IMR-90 (cell line): ENCODE data around the gene TBC1D32. TPM values are rescaled to one million over a fixed set of nuclear protein-coding genes. Genes with fewer than 3 reads are reported as not detected.
A peak's percentile ranks its signal among the peaks of the same experiment; 100 is the strongest.
"Not testable (repeated sequence)": the region's sequence is repeated elsewhere in the genome, so short reads cannot be mapped to it uniquely, and the experiment has no call there.

Experiments
- ATAC-seq: fragments of 200-7000 bp; cut with Tn5 transposase; 2 replicates; pipeline ENCODE4 v1.9.1; 2020; ENCODE audit warnings: low read depth, mild to moderate bottlenecking, moderate library complexity
- BruUV-seq: library from RNA; stranded (reverse); fragments of 400-500 nt; replicated peaks from 2 replicates; lab custom pipeline; 2021; lab: Mats Ljungman, UMichigan
- CTCF ChIA-PET: fragments of 300-600 bp; formaldehyde crosslinking; extraction: SDS; loops from one replicate; lab custom pipeline; 2021; ENCODE audit warnings: antibody characterized with exemption; lab: Yijun Ruan, JAX
- POLR2A ChIA-PET: fragments of 300-600 bp; sonication (Branson Sonifier 250); formaldehyde crosslinking; loops from one replicate; lab custom pipeline; 2022; ENCODE audit warnings: antibody characterized with exemption; ENCODE audit not compliant: unreplicated experiment; lab: Charles Lee
- DNase-seq: peaks from one replicate; pipeline ENCODE4 v3.0.0; 2013
- H2AFZ ChIP-seq: replicated peaks from 2 replicates; pipeline ENCODE3; 2013; ENCODE audit warnings: low read length, mild to moderate bottlenecking; ENCODE audit not compliant: poor library complexity
- H2AK5ac ChIP-seq: 2 replicates; pipeline ENCODE4 v1.6.1; 2013; ENCODE audit warnings: low read depth, low read length, inconsistent platforms
- H2AK9ac ChIP-seq: replicated peaks from 2 replicates; pipeline ENCODE3; 2013; ENCODE audit warnings: mild to moderate bottlenecking, low read depth, low read length, moderate library complexity; ENCODE audit not compliant: poor library complexity
- H2BK120ac ChIP-seq: 2 replicates; pipeline ENCODE4 v1.6.1; 2013; ENCODE audit warnings: low read depth, low read length, inconsistent platforms
- H2BK15ac ChIP-seq: 3 replicates; pipeline ENCODE4 v1.6.1; 2013; ENCODE audit warnings: low read depth, low read length, inconsistent platforms
- H2BK20ac ChIP-seq: 2 replicates; pipeline ENCODE4 v1.6.1; 2013; ENCODE audit warnings: low read depth, mild to moderate bottlenecking, inconsistent platforms, low read length, moderate library complexity
- H2BK5ac ChIP-seq: 2 replicates; pipeline ENCODE4 v1.6.1; 2013; ENCODE audit warnings: mild to moderate bottlenecking, low read depth, low read length, inconsistent platforms; ENCODE audit not compliant: poor library complexity, severe bottlenecking
- H3K14ac ChIP-seq: replicated peaks from 2 replicates; pipeline ENCODE4 v1.6.1; 2013; ENCODE audit warnings: low read depth, low read length, inconsistent platforms
- H3K18ac ChIP-seq: 2 replicates; pipeline ENCODE4 v1.6.1; 2013; ENCODE audit warnings: low read depth, low read length, control low read depth
- H3K23ac ChIP-seq: 2 replicates; pipeline ENCODE4 v1.6.1; 2013; ENCODE audit warnings: low read depth, low read length, inconsistent platforms
- H3K27ac ChIP-seq: 2 replicates; pipeline ENCODE4 v1.5.1; 2013; ENCODE audit warnings: mild to moderate bottlenecking, control low read depth, low read length; ENCODE audit not compliant: insufficient read depth
- H3K27me3 ChIP-seq: 2 replicates; pipeline ENCODE4 v1.6.1; 2013; ENCODE audit warnings: low read length; ENCODE audit not compliant: control insufficient read depth, insufficient read depth
- H3K36me3 ChIP-seq: 2 replicates; pipeline ENCODE4 v1.6.1; 2013; ENCODE audit warnings: low read length, mixed read lengths; ENCODE audit not compliant: control insufficient read depth, insufficient read depth
- H3K4ac ChIP-seq: 2 replicates; pipeline ENCODE4 v1.6.1; 2013; ENCODE audit warnings: low read depth, low read length, inconsistent platforms
- H3K4me1 ChIP-seq: 2 replicates; pipeline ENCODE4 v1.6.1; 2013; ENCODE audit warnings: low read length, mixed read lengths; ENCODE audit not compliant: control insufficient read depth, insufficient read depth
- H3K4me2 ChIP-seq: 2 replicates; pipeline ENCODE4 v1.6.1; 2013; ENCODE audit warnings: low read depth, mild to moderate bottlenecking, control low read depth, low read length, moderate library complexity
- H3K4me3 ChIP-seq: 2 replicates; pipeline ENCODE4 v1.5.1; 2013; ENCODE audit warnings: low read depth, mild to moderate bottlenecking, control low read depth, low read length, moderate library complexity; ENCODE audit not compliant: insufficient read depth
- H3K56ac ChIP-seq: 2 replicates; pipeline ENCODE4 v1.6.1; 2013; ENCODE audit warnings: low read length, inconsistent platforms; ENCODE audit not compliant: insufficient read depth; ENCODE audit errors: extremely low read depth
- H3K79me1 ChIP-seq, 2 experiments: 2 replicates each; pipeline ENCODE4 v1.6.1; 2013; ENCODE audit warnings: low read length in 2 of 2, inconsistent platforms in 1 of 2, low read depth in 1 of 2
- H3K9ac ChIP-seq: 2 replicates; pipeline ENCODE4 v1.6.1; 2013; ENCODE audit warnings: low read depth, low read length, control low read depth
- H3K9me1 ChIP-seq: 2 replicates; pipeline ENCODE4 v1.6.1; 2013; ENCODE audit warnings: low read length, inconsistent platforms; ENCODE audit not compliant: insufficient read depth
- H3K9me3 ChIP-seq: 2 replicates; pipeline ENCODE4 v1.6.1; 2013; ENCODE audit warnings: low read length; ENCODE audit not compliant: control insufficient read depth, insufficient read depth
- H4K20me1 ChIP-seq: 2 replicates; pipeline ENCODE4 v1.6.1; 2013; ENCODE audit warnings: low read length, inconsistent platforms; ENCODE audit not compliant: insufficient read depth
- H4K5ac ChIP-seq: 2 replicates; pipeline ENCODE4 v1.6.1; 2013; ENCODE audit warnings: mild to moderate bottlenecking, low read depth, low read length, control low read depth
- H4K8ac ChIP-seq, 2 experiments: 2 replicates each; pipeline ENCODE4 v1.6.1; 2013; ENCODE audit warnings: low read depth in 2 of 2, low read length in 2 of 2, control low read depth in 1 of 2, inconsistent platforms in 1 of 2
- H4K91ac ChIP-seq: 2 replicates; pipeline ENCODE4 v1.6.1; 2013; ENCODE audit warnings: low read depth, low read length, inconsistent platforms; ENCODE audit not compliant: insufficient read depth
- CEBPB ChIP-seq: IDR thresholded peaks from 2 replicates; pipeline ENCODE4 v1.6.1; 2012; ENCODE audit warnings: low read depth, low read length, improper control_type of control experiment
- NFE2L2 ChIP-seq: fragments of 150-350 bp; IDR thresholded peaks from 2 replicates; pipeline ENCODE4 v1.6.1; 2016; ENCODE audit warnings: low read depth, mild to moderate bottlenecking, low read length
- RCOR1 ChIP-seq: IDR thresholded peaks from 2 replicates; pipeline ENCODE4 v1.6.1; 2012; ENCODE audit warnings: mild to moderate bottlenecking, low read length, improper control_type of control experiment; ENCODE audit not compliant: insufficient replicate concordance
- USF2 ChIP-seq: fragments of 150-350 bp; IDR thresholded peaks from 2 replicates; pipeline ENCODE4 v1.6.1; 2017; ENCODE audit warnings: mild to moderate bottlenecking, antibody characterized with exemption, low read length, low read depth
- WGBS, 2 experiments: methylation state at CpG; one replicate each; pipeline versions ENCODE4 v1.1.5 to v1.1.7; 2013; ENCODE audit warnings: missing lambda C conversion rate in 2 of 2; ENCODE audit not compliant: insufficient read length in 1 of 2; ENCODE audit errors: extremely low coverage in 2 of 2; 5-methylcytosine and 5-hydroxymethylcytosine counted together
- dilution Hi-C: fragments of 300-500 bp; cut with HindIII; formaldehyde crosslinking; loops from one replicate; pipeline ENCODE4 v1.14.3; 2018; ENCODE audit warnings: low sequenced_read_pairs; ENCODE audit not compliant: unreplicated experiment
- in situ Hi-C: fragments of 300-500 bp; cut with MboI; formaldehyde crosslinking; loops from 3 replicates; pipeline ENCODE4 v1.14.3; 2019; ENCODE audit warnings: low sequenced_read_pairs, inconsistent platforms, mixed read lengths
- intact Hi-C: fragments of 100-400 bp; cut with micrococcal nuclease; formaldehyde crosslinking; loops from 2 replicates; pipeline ENCODE4 v1.10.0; 2022
- polyA plus RNA-seq, 3 experiments: library from polyadenylated mRNA; depleted of rRNA; stranded (reverse); fragments of >200 nt; gene quantifications; 2 replicates each; pipeline ENCODE4 v1.2.3, GENCODE V29; 2012; ENCODE audit warnings: low replicate concordance in 1 of 3
- total RNA-seq: library from RNA; depleted of rRNA; stranded (reverse); fragments of >200 nt; gene quantifications from 2 replicates; pipeline ENCODE4 v1.2.3, GENCODE V29; 2012
- TF ChIP-seq, protein P1 (sequence below): fragments of 150-350 bp; IDR thresholded peaks from 2 replicates; pipeline ENCODE4 v1.6.1; 2016; ENCODE audit warnings: low read depth, mild to moderate bottlenecking, low read length, moderate library complexity, borderline replicate concordance

TBC1D32 gene
- total and polyA plus RNA-seq, 2 of the 4 experiments (the other 2 are of a cell fraction), result 3.0 to 7.2 TPM

GRCh38 chr6:121201105-121201504 lies 133.2 kb downstream of the TBC1D32 start:
- Histone ChIP-seq H2BK5ac (no peak overlapping the region), H3K4me3 (no peak overlapping the region), H3K9me1 (no peaks in the 10 kb centered on the region), H4K20me1 (no peaks in the 10 kb centered on the region), H2AFZ (no peak overlapping the region), H3K36me3 (no peaks in the 10 kb centered on the region), H2AK9ac (no peak overlapping the region), H3K18ac (no peak overlapping the region), H2BK15ac (no peak overlapping the region), H2BK120ac (no peak overlapping the region), H3K4me2 (no peak overlapping the region), H3K56ac (no peak overlapping the region), H4K91ac (no peak overlapping the region), H3K23ac (no peak overlapping the region), H3K27ac (no peak overlapping the region), H2AK5ac (no peak overlapping the region), H2BK20ac (no peak overlapping the region), H3K4ac (no peak overlapping the region), H3K14ac (no peak overlapping the region), H3K9ac (no peak overlapping the region), H3K4me1 (no peaks in the 10 kb centered on the region), H3K9me3 (no peaks in the 10 kb centered on the region), H4K5ac (no peak overlapping the region), H3K79me1 (no peaks in the 10 kb centered on the region), H4K8ac (no peak overlapping the region), H3K27me3 (no peaks in the 10 kb centered on the region)
- no peak for ATAC-seq
- BruUV-seq, result no TSS peak
- WGBS, 2 experiments, result no CpG with 5 or more reads among the region's 2 CpGs
- TF ChIP-seq, protein P1, sequence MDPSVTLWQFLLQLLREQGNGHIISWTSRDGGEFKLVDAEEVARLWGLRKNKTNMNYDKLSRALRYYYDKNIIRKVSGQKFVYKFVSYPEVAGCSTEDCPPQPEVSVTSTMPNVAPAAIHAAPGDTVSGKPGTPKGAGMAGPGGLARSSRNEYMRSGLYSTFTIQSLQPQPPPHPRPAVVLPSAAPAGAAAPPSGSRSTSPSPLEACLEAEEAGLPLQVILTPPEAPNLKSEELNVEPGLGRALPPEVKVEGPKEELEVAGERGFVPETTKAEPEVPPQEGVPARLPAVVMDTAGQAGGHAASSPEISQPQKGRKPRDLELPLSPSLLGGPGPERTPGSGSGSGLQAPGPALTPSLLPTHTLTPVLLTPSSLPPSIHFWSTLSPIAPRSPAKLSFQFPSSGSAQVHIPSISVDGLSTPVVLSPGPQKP, result no peak
- TF ChIP-seq RCOR1 (no peak), CEBPB (peak; percentile 57; the same call in 1 of the 2 replicates), NFE2L2 (no peak), USF2 (no peak)
- ChIA-PET POLR2A (no interaction called here), CTCF (no interaction called here)
- dilution Hi-C loops, result no loop called here
- in situ Hi-C loops, result no loop called here
- peak; percentile 7 for DNase-seq
- intact Hi-C loops, result no loop called here

DNA sequence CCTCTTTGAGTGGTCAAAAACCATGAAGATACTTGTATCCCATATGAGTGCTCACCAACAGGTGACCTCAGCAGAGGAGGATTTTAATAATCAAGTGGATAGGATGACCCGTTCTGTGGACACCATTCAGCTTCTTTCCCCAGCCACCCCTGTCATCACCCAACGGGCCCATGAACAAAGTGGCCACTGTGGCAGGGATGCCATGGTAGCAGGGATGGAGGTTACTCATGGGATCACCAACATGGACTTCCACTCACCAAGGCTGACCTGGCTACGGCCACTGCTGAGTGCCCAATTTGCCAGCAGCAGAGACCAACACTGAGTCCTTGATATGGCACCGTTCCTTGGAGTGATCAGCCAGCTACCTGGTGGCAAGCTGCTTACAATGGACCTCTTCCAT lies 138.2 kb downstream of the TBC1D32 start:
- in situ Hi-C loops, result not testable (repeated sequence)

More for the DNA sequence above, 138.2 kb downstream of the TBC1D32 start:
- H3K4me3 ChIP-seq, dilution Hi-C loops, H3K27ac ChIP-seq, H3K36me3 ChIP-seq, H3K9me3 ChIP-seq, H4K5ac ChIP-seq, H2BK120ac ChIP-seq, H3K79me1 ChIP-seq, H2AK5ac ChIP-seq, H3K9ac ChIP-seq, H3K18ac ChIP-seq, H3K4me2 ChIP-seq, H2BK20ac ChIP-seq, H3K23ac ChIP-seq, CTCF ChIA-PET, H4K20me1 ChIP-seq, H3K4me1 ChIP-seq, H2AK9ac ChIP-seq, BruUV-seq, DNase-seq, H3K14ac ChIP-seq, POLR2A ChIA-PET, H2BK15ac ChIP-seq, H3K4ac ChIP-seq, H3K56ac ChIP-seq, H2BK5ac ChIP-seq, H3K27me3 ChIP-seq, intact Hi-C loops, H4K8ac ChIP-seq, H2AFZ ChIP-seq, ATAC-seq, H4K91ac ChIP-seq, H3K9me1 ChIP-seq: not testable (repeated sequence)
- no CpG with 5 or more reads among the region's 4 CpGs for WGBS, 2 experiments
